Measurements from ENCODE around the gene DHDH.
"Not testable (repeated sequence)": the region's sequence is repeated elsewhere in the genome, so short reads cannot be mapped to it uniquely, and the experiment has no call there.

DHDH gene

DNA sequence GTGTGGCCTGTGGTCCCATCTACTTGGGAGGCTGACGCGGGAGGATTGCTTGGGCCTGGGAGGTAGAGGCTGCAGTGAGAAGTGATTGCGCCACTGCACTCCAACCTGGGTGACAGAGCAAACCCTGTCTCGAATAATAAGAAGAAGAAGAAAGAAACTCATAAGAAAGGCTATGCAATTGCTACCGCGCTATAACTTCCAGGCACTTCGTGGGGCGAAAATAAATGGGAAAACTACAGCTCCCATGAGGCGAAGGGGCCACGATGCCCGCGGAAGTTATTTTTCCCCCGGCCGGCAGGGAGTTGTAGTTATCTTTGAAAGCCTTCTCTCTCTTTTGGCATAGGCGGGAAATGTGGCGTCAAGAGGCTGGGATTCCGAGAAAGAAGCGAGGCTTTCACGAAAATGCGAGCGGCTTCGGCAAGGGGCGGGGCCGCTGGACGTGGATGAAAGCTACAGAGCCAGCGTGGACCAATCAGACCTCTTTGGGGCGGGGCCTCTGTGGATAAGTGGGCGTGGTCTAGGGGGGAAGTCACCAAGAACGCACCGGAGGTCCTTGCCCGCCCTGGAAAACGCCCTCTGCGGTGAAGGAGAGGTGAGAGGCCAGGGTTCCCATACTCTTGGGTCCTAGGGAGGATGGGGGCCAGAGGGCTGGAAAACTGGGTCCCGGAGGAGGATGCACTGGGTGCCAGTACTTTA is 33.6 kb upstream of the DHDH start, which contains the start of gene NUCB1:
Gene NUCB1 (plus strand): TSS at position 532 of the 696 bp plus-strand sequence. CDS start 485 bp downstream, outside the sequence.
- H3K79me2 ChIP-seq (ENCODE audit: insufficient read depth, low read length), result peaks cover 40% of the 10 kb centered on the region
- TF ChIP-seq CTCF (IDR thresholded peaks at IDR 0.05; ENCODE audit: borderline replicate concordance, extremely low read depth, low read length, poor library complexity, severe bottlenecking) (peak; percentile 26), EZH2 (IDR thresholded peaks at IDR 0.05; ENCODE audit: borderline replicate concordance, low read depth, low read length, severe bottlenecking) (no peak)
- no peaks in the 10 kb centered on the region for H3K9me3 ChIP-seq (ENCODE audit: insufficient read depth, low read length, severe bottlenecking)
- H3K4me1 ChIP-seq (ENCODE audit: insufficient read depth, low read length), result peaks cover 30% of the 10 kb centered on the region
- no peaks in the 10 kb centered on the region for H3K27me3 ChIP-seq (ENCODE audit: insufficient read depth, low read length, poor library complexity)
- H3K9ac ChIP-seq (ENCODE audit: low read depth, low read length), result peak within 1 kb of the TSS; percentile 84
- H4K20me1 ChIP-seq (ENCODE audit: insufficient read depth, low read length), result peaks cover 4% of the 10 kb centered on the region; the same call in 1 of the 2 replicates
- peaks cover 25% of the 10 kb centered on the region for H3K36me3 ChIP-seq (ENCODE audit: insufficient read depth, low read length)
- peak within 1 kb of the TSS; percentile 87 for H3K27ac ChIP-seq (ENCODE audit: low read length)
- H3K4me2 ChIP-seq (ENCODE audit: insufficient read depth, low read length), result peak within 1 kb of the TSS; percentile 93
- H2AFZ ChIP-seq (ENCODE audit: low read depth, low read length), result peak within 1 kb of the TSS; percentile 79
- peak within 1 kb of the TSS; percentile 85 to 90 for H3K4me3 ChIP-seq (ENCODE audit: low read depth in 1 of 2, low read length in 2 of 2)
- DNase-seq (peak; percentile 100), ATAC-seq (ENCODE audit: insufficient read depth, low read depth) (peak; percentile 93)

GRCh38 chr19:48900477-48901406 is 32.8 kb upstream of the DHDH start:
- peak; percentile 45 for DNase-seq
- Histone ChIP-seq H3K79me2 (ENCODE audit: insufficient read depth, low read length) (peaks cover 45% of the 10 kb centered on the region), H3K9ac (ENCODE audit: low read depth, low read length) (peak overlapping the region; percentile 84), H3K27ac (ENCODE audit: low read length) (peak overlapping the region; percentile 87), H3K36me3 (ENCODE audit: insufficient read depth, low read length) (peaks cover 33% of the 10 kb centered on the region), H3K4me2 (ENCODE audit: insufficient read depth, low read length) (peak overlapping the region; percentile 93), H3K27me3 (ENCODE audit: insufficient read depth, low read length, poor library complexity) (no peaks in the 10 kb centered on the region), H2AFZ (ENCODE audit: low read depth, low read length) (peak overlapping the region; percentile 71), H3K4me1 (ENCODE audit: insufficient read depth, low read length) (peaks cover 30% of the 10 kb centered on the region), H3K9me3 (ENCODE audit: insufficient read depth, low read length, severe bottlenecking) (no peaks in the 10 kb centered on the region), H3K4me3 (ENCODE audit: low read depth in 1 of 2, low read length in 2 of 2) (peak overlapping the region; percentile 85 to 90), H4K20me1 (ENCODE audit: insufficient read depth, low read length) (peaks cover 4% of the 10 kb centered on the region; the same call in 1 of the 2 replicates)
- ATAC-seq (ENCODE audit: insufficient read depth, low read depth), result peak; percentile 27; the same call in 2 of the 3 replicates
- TF ChIP-seq CTCF (IDR thresholded peaks at IDR 0.05; ENCODE audit: borderline replicate concordance, extremely low read depth, low read length, poor library complexity, severe bottlenecking), result peak; percentile 3
- TF ChIP-seq EZH2 (IDR thresholded peaks at IDR 0.05; ENCODE audit: borderline replicate concordance, low read depth, low read length, severe bottlenecking), result no peak

GRCh38 chr19:48902291-48902690 is 31.2 kb upstream of the DHDH start:
- not testable (repeated sequence) for H3K27ac ChIP-seq (ENCODE audit: low read length); H3K27me3 ChIP-seq (ENCODE audit: insufficient read depth, low read length, poor library complexity); H3K9ac ChIP-seq (ENCODE audit: low read depth, low read length); H2AFZ ChIP-seq (ENCODE audit: low read depth, low read length); ATAC-seq (ENCODE audit: insufficient read depth, low read depth); H4K20me1 ChIP-seq (ENCODE audit: insufficient read depth, low read length); DNase-seq; H3K9me3 ChIP-seq (ENCODE audit: insufficient read depth, low read length, severe bottlenecking)
- Histone ChIP-seq H3K4me1 (ENCODE audit: insufficient read depth, low read length) (peaks cover 30% of the 10 kb centered on the region), H3K4me3 (ENCODE audit: low read depth in 1 of 2, low read length in 2 of 2) (0 out of 4 replicates have a peak overlapping the region, but pooled peaks of 1 of the 2 experiments have one; percentile 15), H3K4me2 (ENCODE audit: insufficient read depth, low read length) (peak overlapping the region; percentile 48; the same call in 1 of the 2 replicates), H3K79me2 (ENCODE audit: insufficient read depth, low read length) (peaks cover 45% of the 10 kb centered on the region), H3K36me3 (ENCODE audit: insufficient read depth, low read length) (peaks cover 46% of the 10 kb centered on the region)

GRCh38 chr19:48903788-48904187 is 29.7 kb upstream of the DHDH start:
- H2AFZ ChIP-seq (ENCODE audit: low read depth, low read length); DNase-seq; H3K9ac ChIP-seq (ENCODE audit: low read depth, low read length); ATAC-seq (ENCODE audit: insufficient read depth, low read depth); H3K27ac ChIP-seq (ENCODE audit: low read length); H3K9me3 ChIP-seq (ENCODE audit: insufficient read depth, low read length, severe bottlenecking); H3K4me2 ChIP-seq (ENCODE audit: insufficient read depth, low read length); H3K4me3 ChIP-seq (ENCODE audit: low read depth in 1 of 2, low read length in 2 of 2); H3K27me3 ChIP-seq (ENCODE audit: insufficient read depth, low read length, poor library complexity); H4K20me1 ChIP-seq (ENCODE audit: insufficient read depth, low read length): not testable (repeated sequence)
- Histone ChIP-seq H3K4me1 (ENCODE audit: insufficient read depth, low read length) (peaks cover 30% of the 10 kb centered on the region), H3K79me2 (ENCODE audit: insufficient read depth, low read length) (peaks cover 45% of the 10 kb centered on the region), H3K36me3 (ENCODE audit: insufficient read depth, low read length) (peaks cover 60% of the 10 kb centered on the region)

All from DND-41 (cell line).